Large intestine (tissue), 3 donors: ENCODE data around the gene SYCE1. TPM values are rescaled to one million over a fixed set of nuclear protein-coding genes. Genes with fewer than 3 reads are reported as not detected.
"Not testable (repeated sequence)": the region's sequence is repeated elsewhere in the genome, so short reads cannot be mapped to it uniquely, and the experiment has no call there.

Source experiments
- DNase-seq, 2 donors: peaks; one replicate each; pipeline versions ENCODE4 v3.0.0 to v3.0.0-alpha.2; 2013
- H3K27ac ChIP-seq: one replicate; pipeline ENCODE4 v1.5.1; 2013; ENCODE audit warnings: low read length
- H3K27me3 ChIP-seq: 2 replicates; pipeline ENCODE4 v1.6.1; 2013; ENCODE audit warnings: low read length; ENCODE audit not compliant: control insufficient read depth, insufficient read depth
- H3K36me3 ChIP-seq: 2 replicates; pipeline ENCODE4 v1.6.1; 2013; ENCODE audit warnings: low read length; ENCODE audit not compliant: control insufficient read depth, insufficient read depth
- H3K4me1 ChIP-seq: one replicate; pipeline ENCODE4 v1.6.1; 2013; ENCODE audit warnings: low read length; ENCODE audit not compliant: control insufficient read depth, insufficient read depth
- H3K4me3 ChIP-seq: one replicate; pipeline ENCODE4 v1.5.1; 2013; ENCODE audit warnings: low read length
- H3K9me3 ChIP-seq: one replicate; pipeline ENCODE4 v1.6.1; 2013; ENCODE audit warnings: mild to moderate bottlenecking, low read depth, low read length, moderate library complexity; ENCODE audit not compliant: control insufficient read depth
- WGBS: methylation state at CpG from one replicate; pipeline ENCODE4 v1.1.5; 2013; ENCODE audit warnings: low lambda C conversion rate; ENCODE audit not compliant: insufficient coverage; 5-methylcytosine and 5-hydroxymethylcytosine counted together
- polyA plus RNA-seq: library from polyadenylated mRNA; unstranded; fragments of 120-200 nt; gene quantifications from one replicate; pipeline ENCODE4 v1.2.1, GENCODE V29; 2013

The SYCE1 gene
- polyA plus RNA-seq, 1 donor = 0.51 TPM

DNA sequence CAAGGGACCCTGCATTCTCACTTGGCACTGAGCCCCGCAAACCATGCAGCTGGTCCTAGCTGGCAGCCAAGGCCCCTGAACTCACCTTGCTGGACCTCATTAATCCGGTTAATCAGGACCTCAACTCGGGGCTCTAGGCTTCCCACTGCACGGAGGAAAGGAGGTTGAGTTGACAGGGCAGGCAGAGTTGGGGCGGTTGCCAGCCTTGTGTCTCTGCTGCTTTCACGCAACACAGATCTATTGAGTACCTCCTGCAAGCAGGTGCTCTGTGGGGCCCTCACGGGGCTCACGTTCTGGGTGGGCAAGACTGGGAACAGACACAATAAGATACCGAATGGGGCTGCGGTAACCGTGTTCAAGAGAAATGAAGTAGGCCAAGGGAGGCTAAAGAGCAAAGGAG is 6.2 kb downstream of the SYCE1 start:
- Histone ChIP-seq H3K27me3 (no peaks in the 10 kb centered on the region), H3K27ac (no peak overlapping the region), H3K36me3 (no peaks in the 10 kb centered on the region), H3K4me3 (no peak overlapping the region), H3K9me3 (no peaks in the 10 kb centered on the region), H3K4me1 (no peaks in the 10 kb centered on the region)
- DNase-seq = no peak
- WGBS = 60% methylated on average over 1 of the region's 11 CpGs

DNA sequence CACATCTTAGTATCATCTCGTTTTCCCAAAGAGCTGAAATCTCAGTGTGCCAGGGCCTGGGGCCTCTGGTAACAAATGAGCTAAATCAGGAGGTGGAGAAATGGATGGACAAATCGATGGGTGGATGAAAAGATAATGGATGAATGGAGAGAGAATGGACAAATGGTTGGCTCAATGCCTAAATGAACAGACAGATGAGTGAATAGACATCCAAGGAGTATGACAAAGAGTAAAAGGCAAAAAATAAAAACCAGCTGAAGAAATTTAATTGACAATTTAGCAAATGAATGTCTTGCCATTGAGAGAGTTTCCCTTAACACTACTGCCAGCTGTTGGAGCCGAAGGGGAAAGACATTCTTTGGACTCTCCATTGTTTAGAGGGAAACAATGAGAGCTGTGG is 8.0 kb downstream of the SYCE1 start:
- Histone ChIP-seq H3K27ac (no peak overlapping the region), H3K4me3 (no peak overlapping the region), H3K36me3 (no peaks in the 10 kb centered on the region), H3K4me1 (no peaks in the 10 kb centered on the region), H3K9me3 (no peaks in the 10 kb centered on the region), H3K27me3 (no peaks in the 10 kb centered on the region)
- no peak for DNase-seq
- 67% methylated on average over 1 of the region's 3 CpGs for WGBS

DNA sequence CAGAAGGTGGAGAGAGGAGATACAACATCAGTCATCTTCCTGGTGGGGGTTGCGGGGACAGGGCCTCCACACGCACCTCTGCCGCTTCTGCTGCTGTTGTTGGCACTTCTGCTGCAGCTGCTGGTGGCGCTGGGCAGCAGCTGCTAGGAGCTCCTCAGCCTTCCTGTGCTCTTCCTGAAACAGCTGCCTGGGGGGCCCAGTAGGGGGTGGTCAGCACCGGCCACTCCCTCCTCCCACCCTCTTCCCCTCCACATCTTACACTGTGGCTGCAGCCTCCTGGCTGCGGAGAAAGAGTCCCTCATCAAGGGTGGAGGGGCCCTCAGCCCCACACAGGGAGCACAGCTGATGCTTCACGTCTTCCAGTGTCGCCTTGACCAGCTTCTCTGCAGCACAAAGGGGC is 9.9 kb downstream of the SYCE1 start:
- no peak for DNase-seq
- Histone ChIP-seq H3K4me3 (no peak overlapping the region), H3K36me3 (no peaks in the 10 kb centered on the region), H3K27ac (no peak overlapping the region), H3K9me3 (no peaks in the 10 kb centered on the region), H3K27me3 (no peaks in the 10 kb centered on the region), H3K4me1 (no peaks in the 10 kb centered on the region)
- WGBS = no CpG with 5 or more reads among the region's 8 CpGs

DNA sequence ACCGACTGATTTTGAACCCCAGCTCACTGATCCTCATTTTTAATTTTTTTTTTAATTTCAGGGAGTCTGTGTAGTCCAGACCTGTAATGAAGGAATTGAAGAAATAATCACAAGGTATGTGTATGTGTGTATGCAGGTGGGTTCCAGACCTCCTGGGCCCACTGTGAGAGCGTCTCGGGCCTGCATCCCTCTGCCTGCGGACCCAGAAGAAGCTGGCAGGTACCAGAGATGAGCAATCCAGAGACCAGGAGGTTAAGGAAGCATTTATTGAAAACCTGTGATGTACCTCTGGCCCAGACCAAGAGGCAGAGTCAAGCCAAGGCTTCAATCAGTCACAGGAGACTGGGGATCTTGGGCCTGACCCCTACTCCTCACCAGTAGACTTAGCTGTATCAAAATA is 10.8 kb downstream of the SYCE1 start:
- no peak overlapping the region for H3K27ac ChIP-seq
- WGBS = no CpG with 5 or more reads among the region's 4 CpGs
- H3K4me1 ChIP-seq = no peaks in the 10 kb centered on the region
- H3K36me3 ChIP-seq = no peaks in the 10 kb centered on the region
- H3K4me3 ChIP-seq = no peak overlapping the region
- DNase-seq = no peak
- no peaks in the 10 kb centered on the region for H3K27me3 ChIP-seq
- H3K9me3 ChIP-seq = no peaks in the 10 kb centered on the region

DNA sequence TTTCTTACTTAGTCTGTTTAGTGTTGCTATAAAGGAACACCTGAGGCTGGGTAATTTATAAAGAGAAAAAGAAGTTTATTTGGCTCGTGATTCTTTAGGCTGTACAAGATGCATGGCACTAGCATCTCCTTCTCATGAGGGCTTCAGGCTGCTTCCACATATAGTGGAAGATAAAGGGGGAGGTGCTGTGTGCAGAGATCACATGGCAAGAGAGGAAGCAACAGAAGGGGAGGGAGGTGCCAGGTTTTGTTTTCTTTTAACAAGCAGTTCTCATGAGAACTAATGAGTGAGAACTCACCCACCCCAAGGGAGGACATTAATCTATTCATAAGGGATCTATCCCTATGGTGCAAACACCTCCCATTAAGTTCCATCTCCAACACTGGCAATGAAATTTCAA is 20.9 kb downstream of the SYCE1 start:
- WGBS = no CpG with 5 or more reads among the region's 1 CpG
- Histone ChIP-seq H3K4me3 (no peak overlapping the region), H3K9me3 (no peaks in the 10 kb centered on the region), H3K36me3 (no peaks in the 10 kb centered on the region), H3K27me3 (no peaks in the 10 kb centered on the region), H3K4me1 (no peaks in the 10 kb centered on the region), H3K27ac (no peak overlapping the region)
- DNase-seq = no peak

DNA sequence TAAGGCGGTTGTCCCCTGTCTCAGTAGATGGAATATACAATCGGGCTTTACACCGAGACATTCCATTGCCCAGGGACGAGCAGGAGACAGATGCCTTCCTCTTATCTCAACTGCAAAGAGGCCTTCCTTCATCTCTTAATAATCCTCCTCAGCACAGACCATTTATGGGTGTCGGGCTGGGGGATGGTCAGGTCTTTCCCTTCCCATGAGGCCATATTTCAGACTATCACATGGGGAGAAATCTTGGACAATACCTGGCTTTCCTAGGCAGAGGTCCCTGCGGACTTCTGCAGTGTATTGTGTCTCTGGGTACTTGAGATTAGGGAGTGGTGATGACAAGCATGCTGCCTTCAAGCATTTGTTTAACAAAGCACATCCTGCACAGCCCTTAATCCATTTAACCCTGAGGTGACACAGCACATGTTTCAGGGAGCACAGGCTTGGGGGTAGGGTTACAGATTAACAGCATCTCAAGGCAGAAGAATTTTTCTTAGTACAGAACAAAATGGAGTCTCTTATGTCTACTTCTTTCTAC is 23.9 kb downstream of the SYCE1 start:
- not testable (repeated sequence) for H3K4me1 ChIP-seq, H3K4me3 ChIP-seq
- whole genome bisulfite sequencing = no CpG with 5 or more reads among the region's 6 CpGs

DNA sequence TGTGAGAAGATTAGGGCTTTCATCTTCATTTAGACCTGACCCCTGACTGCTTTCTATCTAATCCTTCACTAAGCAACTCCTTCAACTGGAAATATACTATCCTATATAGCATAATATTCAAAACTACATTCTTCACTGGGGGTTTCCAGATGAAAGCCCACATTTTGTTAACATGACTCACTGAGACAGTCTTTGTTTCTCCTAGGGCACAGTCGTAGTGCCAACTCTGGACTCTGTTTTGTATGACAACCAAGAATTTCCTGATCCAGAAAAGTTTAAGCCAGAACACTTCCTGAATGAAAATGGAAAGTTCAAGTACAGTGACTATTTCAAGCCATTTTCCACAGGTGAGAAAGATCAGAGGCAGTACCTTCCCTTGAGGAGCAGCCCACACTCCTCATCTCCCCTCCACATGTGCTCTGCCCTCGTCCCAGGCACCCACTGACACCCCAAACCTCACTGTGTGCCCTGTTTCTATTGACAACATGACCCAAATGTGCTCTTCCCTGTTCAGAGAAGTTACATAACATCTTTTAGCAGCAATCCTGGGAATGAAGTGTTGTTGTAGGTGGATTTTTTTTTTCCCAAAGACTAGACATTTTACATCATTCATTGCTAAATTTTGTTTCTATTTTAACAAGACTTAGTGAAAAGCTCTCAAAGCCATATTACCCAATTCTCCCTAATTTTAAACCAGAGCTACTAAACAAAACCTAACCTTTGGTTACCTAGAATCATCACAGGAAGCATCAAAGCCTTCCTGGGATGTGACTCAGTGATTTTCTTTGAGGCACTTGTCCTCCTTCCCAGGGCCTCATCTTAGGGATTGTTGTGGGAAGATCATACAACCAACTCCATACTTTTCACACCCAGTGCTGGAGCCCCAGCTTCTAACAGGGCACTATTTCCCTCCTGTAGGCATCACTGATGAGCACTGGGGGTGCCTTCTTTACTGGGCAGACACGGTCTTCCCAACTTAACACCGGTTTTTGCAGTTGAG is 27.5 kb downstream of the SYCE1 start:
- Histone ChIP-seq H3K27ac (no peak overlapping the region), H3K4me3 (no peak overlapping the region), H3K36me3 (no peaks in the 10 kb centered on the region), H3K4me1 (no peaks in the 10 kb centered on the region), H3K9me3 (no peaks in the 10 kb centered on the region), H3K27me3 (no peaks in the 10 kb centered on the region)
- WGBS = 100% methylated on average over 1 of the region's 4 CpGs
- DNase-seq = no peak

More for the DNA sequence above, 23.9 kb downstream of the SYCE1 start:
- not testable (repeated sequence) for DNase-seq, H3K27me3 ChIP-seq, H3K27ac ChIP-seq, H3K9me3 ChIP-seq, H3K36me3 ChIP-seq

DNA sequence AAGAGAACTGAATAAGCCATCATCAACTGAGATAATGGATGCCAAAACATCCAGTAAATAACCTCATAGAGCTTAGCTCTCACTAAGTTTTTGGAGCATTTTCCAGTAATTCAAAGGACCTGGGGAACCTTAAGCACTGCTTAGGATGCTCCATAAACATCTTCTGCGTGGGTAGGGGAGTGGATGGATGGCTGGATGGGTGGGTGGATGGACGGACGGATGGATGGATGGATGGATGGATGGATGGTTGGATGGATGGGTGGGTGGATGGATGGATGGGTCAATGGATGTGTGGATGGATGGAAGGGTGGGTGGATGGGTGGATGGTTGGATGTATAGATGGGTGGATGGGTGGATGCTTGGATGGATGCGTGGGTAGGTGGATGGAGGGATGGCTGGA is 29.2 kb downstream of the SYCE1 start:
- H3K27ac ChIP-seq = no peak overlapping the region
- no peaks in the 10 kb centered on the region for H3K9me3 ChIP-seq
- WGBS = no CpG with 5 or more reads among the region's 4 CpGs
- H3K4me3 ChIP-seq = no peak overlapping the region
- peaks cover 1% of the 10 kb centered on the region for H3K27me3 ChIP-seq
- no peaks in the 10 kb centered on the region for H3K36me3 ChIP-seq
- no peaks in the 10 kb centered on the region for H3K4me1 ChIP-seq
- DNase-seq = no peak

DNA sequence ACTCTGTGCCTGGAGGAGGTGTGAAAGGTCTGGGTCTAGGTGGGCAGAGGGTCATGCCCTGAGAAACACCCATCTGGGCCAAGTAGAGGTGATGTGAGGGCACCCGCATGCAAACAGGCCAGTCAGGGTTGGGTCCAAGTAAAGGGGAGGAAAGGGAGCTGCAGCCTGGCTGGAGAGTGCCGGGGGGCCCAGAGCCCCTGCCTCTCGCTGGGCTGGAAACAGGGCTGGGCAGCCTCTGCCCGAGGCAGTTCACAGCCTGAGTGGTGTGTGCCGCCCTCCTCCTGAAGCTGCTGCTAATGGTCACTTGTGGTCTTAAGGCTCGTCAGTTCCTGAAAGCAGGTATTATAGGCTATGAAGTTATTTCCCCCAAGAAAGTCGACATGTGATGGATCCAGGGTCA is 31.0 kb downstream of the SYCE1 start:
- Histone ChIP-seq H3K9me3 (no peaks in the 10 kb centered on the region), H3K4me3 (no peak overlapping the region), H3K27ac (no peak overlapping the region), H3K27me3 (peaks cover 19% of the 10 kb centered on the region), H3K4me1 (no peaks in the 10 kb centered on the region), H3K36me3 (no peaks in the 10 kb centered on the region)
- WGBS = 67% methylated on average over 1 of the region's 7 CpGs
- DNase-seq = no peak

DNA sequence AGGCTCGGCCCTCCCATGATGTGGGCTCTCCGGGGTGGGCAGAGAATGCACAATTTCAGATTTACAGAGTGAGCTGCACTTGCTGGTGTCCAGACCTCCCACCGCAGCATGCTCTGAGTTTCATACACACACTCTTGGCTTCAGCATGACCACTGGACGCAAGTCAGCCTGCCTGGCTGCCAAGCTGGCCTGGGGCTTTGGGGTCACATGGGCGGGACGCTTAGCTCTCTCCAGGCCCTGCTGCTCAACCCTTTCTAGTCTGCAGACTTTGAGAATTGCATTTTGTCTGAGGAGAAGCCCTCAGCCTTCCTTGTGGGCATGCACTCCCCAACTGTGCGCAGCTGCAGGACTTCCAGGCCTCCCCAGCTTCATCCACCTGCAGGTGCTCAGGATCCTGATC is 32.5 kb downstream of the SYCE1 start:
- no peaks in the 10 kb centered on the region for H3K36me3 ChIP-seq
- H3K4me1 ChIP-seq = no peaks in the 10 kb centered on the region
- no peak overlapping the region for H3K27ac ChIP-seq
- H3K9me3 ChIP-seq = peaks cover 10% of the 10 kb centered on the region
- DNase-seq = no peak
- H3K27me3 ChIP-seq = peaks cover 35% of the 10 kb centered on the region
- H3K4me3 ChIP-seq = no peak overlapping the region
- WGBS = no CpG with 5 or more reads among the region's 7 CpGs
